Caki2 (cell line): ENCODE data around the gene MPZL3. TPM values are rescaled to one million over a fixed set of nuclear protein-coding genes. Genes with fewer than 3 reads are reported as not detected.
A peak's percentile ranks its signal among the peaks of the same experiment; 100 is the strongest.

ENCODE experiments used
- DNase-seq: peaks from one replicate; pipeline ENCODE4 v3.0.0-alpha.2; 2015; ENCODE audit warnings: low read depth
- in situ Hi-C: cut with HindIII; loops from 2 replicates; pipeline ENCODE4 v1.10.0; 2016; ENCODE audit warnings: low sequenced_read_pairs, low pct_unique_long_range_greater_than_20kb, mixed read lengths
- total RNA-seq: library from RNA; depleted of rRNA; stranded (reverse); fragments of >200 nt; shearing (Covaris generic); gene quantifications from 2 replicates; pipeline ENCODE4 v1.2.3, GENCODE V29; 2014; ENCODE audit warnings: low replicate concordance

The MPZL3 gene
- total RNA-seq, 1 experiment from 2014 or later, result 9.1 TPM

- DNase-seq, result no peak
- in situ Hi-C loops, result no loop called here
These were observed 19.8 kb upstream of the MPZL3 start for GRCh38 chr11:118272001-118272400.

GRCh38 chr11:118267486-118267885, 15.3 kb upstream of the MPZL3 start:
- in situ Hi-C loops, result no loop called here
- no peak for DNase-seq

- DNase-seq, result no peak
- in situ Hi-C loops, result no loop called here
These were observed 13.8 kb upstream of the MPZL3 start for GRCh38 chr11:118265954-118266353.

GRCh38 chr11:118264569-118265465, 12.7 kb upstream of the MPZL3 start:
- in situ Hi-C loops, result no loop called here
- DNase-seq, result no peak

- DNase-seq, result no peak
- in situ Hi-C loops, result no loop called here
These were observed 11.8 kb upstream of the MPZL3 start, which contains the start of gene MPZL2 for GRCh38 chr11:118263695-118264568. Gene MPZL2, minus strand, starts transcription at chr11:118264297. Its CDS starts 144 bp downstream, at chr11:118264153.

- DNase-seq, result no peak
- in situ Hi-C loops, result no loop called here
These were observed 10.9 kb upstream of the MPZL3 start for GRCh38 chr11:118263112-118263511.

GRCh38 chr11:118260353-118260752, 8.2 kb upstream of the MPZL3 start:
- DNase-seq, result no peak
- in situ Hi-C loops, result no loop called here

- in situ Hi-C loops, result no loop called here
- DNase-seq, result no peak
These were observed 7.0 kb upstream of the MPZL3 start for GRCh38 chr11:118259138-118259537.

- no peak for DNase-seq
These were observed 6.2 kb upstream of the MPZL3 start for GRCh38 chr11:118258410-118258809.

GRCh38 chr11:118252688-118253087, 523 bp upstream of the MPZL3 start:
- DNase-seq, result no peak
- in situ Hi-C loops, result no loop called here

More at GRCh38 chr11:118258410-118258809, 6.2 kb upstream of the MPZL3 start:
- in situ Hi-C loops, result no loop called here

- no peak for DNase-seq
- in situ Hi-C loops, result no loop called here
These were observed 5.1 kb downstream of the MPZL3 start for GRCh38 chr11:118247041-118247440.

- DNase-seq, result no peak
- in situ Hi-C loops, result no loop called here
These were observed 6.1 kb downstream of the MPZL3 start for GRCh38 chr11:118245936-118246562.

- DNase-seq, result no peak
- in situ Hi-C loops, result no loop called here
These were observed 8.0 kb downstream of the MPZL3 start for GRCh38 chr11:118243993-118244762.

GRCh38 chr11:118243161-118243560, 9.0 kb downstream of the MPZL3 start:
- no peak for DNase-seq
- in situ Hi-C loops, result no loop called here

GRCh38 chr11:118241764-118242098, 10.4 kb downstream of the MPZL3 start:
- in situ Hi-C loops, result no loop called here
- no peak for DNase-seq

- peak; percentile 59 for DNase-seq
- in situ Hi-C loops, result no loop called here
These were observed 11.0 kb downstream of the MPZL3 start for GRCh38 chr11:118240999-118241763.

GRCh38 chr11:118239509-118240205, 12.5 kb downstream of the MPZL3 start:
- no peak for DNase-seq
- in situ Hi-C loops, result no loop called here
